ENCODE measurements around the gene ICAM3.

ICAM3 gene

GRCh38 chr19:10320602-10321416 lies 18.6 kb downstream of the ICAM3 start:
- no peak for TF ChIP-seq TAF1 (IDR thresholded peaks at IDR 0.05; ENCODE audit: borderline replicate concordance, insufficient read depth, low read length)
- TF ChIP-seq REST (IDR thresholded peaks at IDR 0.05; ENCODE audit: insufficient read depth in 1 of 2, low read depth in 2 of 2, low read length in 2 of 2): no peak
- no peak for TF ChIP-seq FOXP2 (optimal IDR thresholded peaks at IDR 0.05; ENCODE audit: borderline replicate concordance, extremely low read depth, extremely low read length, insufficient read depth)
- TF ChIP-seq POLR2AphosphoS5 (IDR thresholded peaks at IDR 0.05; ENCODE audit: low read depth, low read length): no peak
- no peak for TF ChIP-seq SIN3A (IDR thresholded peaks at IDR 0.05; ENCODE audit: borderline replicate concordance, insufficient read depth, low read length)

GRCh38 chr19:10318807-10319682 lies 20.4 kb downstream of the ICAM3 start:
- TF ChIP-seq POLR2AphosphoS5 (IDR thresholded peaks at IDR 0.05; ENCODE audit: low read depth, low read length): no peak
- TF ChIP-seq REST (IDR thresholded peaks at IDR 0.05; ENCODE audit: insufficient read depth in 1 of 2, low read depth in 2 of 2, low read length in 2 of 2): no peak
- no peak for TF ChIP-seq FOXP2 (optimal IDR thresholded peaks at IDR 0.05; ENCODE audit: borderline replicate concordance, extremely low read depth, extremely low read length, insufficient read depth)
- no peak for TF ChIP-seq TAF1 (IDR thresholded peaks at IDR 0.05; ENCODE audit: borderline replicate concordance, insufficient read depth, low read length)
- no peak for TF ChIP-seq SIN3A (IDR thresholded peaks at IDR 0.05; ENCODE audit: borderline replicate concordance, insufficient read depth, low read length)

GRCh38 chr19:10317857-10318462 lies 21.5 kb downstream of the ICAM3 start:
- TF ChIP-seq TAF1 (IDR thresholded peaks at IDR 0.05; ENCODE audit: borderline replicate concordance, insufficient read depth, low read length) (no peak), FOXP2 (optimal IDR thresholded peaks at IDR 0.05; ENCODE audit: borderline replicate concordance, extremely low read depth, extremely low read length, insufficient read depth) (no peak), REST (IDR thresholded peaks at IDR 0.05; ENCODE audit: insufficient read depth in 1 of 2, low read depth in 2 of 2, low read length in 2 of 2) (no peak), POLR2AphosphoS5 (IDR thresholded peaks at IDR 0.05; ENCODE audit: low read depth, low read length) (no peak), SIN3A (IDR thresholded peaks at IDR 0.05; ENCODE audit: borderline replicate concordance, insufficient read depth, low read length) (no peak)

- TF ChIP-seq REST (IDR thresholded peaks at IDR 0.05; ENCODE audit: insufficient read depth in 1 of 2, low read depth in 2 of 2, low read length in 2 of 2): no peak
- TF ChIP-seq TAF1 (IDR thresholded peaks at IDR 0.05; ENCODE audit: borderline replicate concordance, insufficient read depth, low read length): no peak
- TF ChIP-seq POLR2AphosphoS5 (IDR thresholded peaks at IDR 0.05; ENCODE audit: low read depth, low read length): no peak
- TF ChIP-seq FOXP2 (optimal IDR thresholded peaks at IDR 0.05; ENCODE audit: borderline replicate concordance, extremely low read depth, extremely low read length, insufficient read depth): no peak
- TF ChIP-seq SIN3A (IDR thresholded peaks at IDR 0.05; ENCODE audit: borderline replicate concordance, insufficient read depth, low read length): no peak
Observed at GRCh38 chr19:10317045-10317856, 22.2 kb downstream of the ICAM3 start.

All from PFSK-1 (cell line).